ENCODE measurements around the gene ADSL. TPM values are rescaled to one million over a fixed set of nuclear protein-coding genes. Genes with fewer than 3 reads are reported as not detected.

Gene ADSL
- total and polyA plus RNA-seq, 2 donors = 58.0 to 104 TPM

- Histone ChIP-seq H3K27ac (ENCODE audit: low read depth in 1 of 2, low read length in 1 of 2) (no peak overlapping the region), H3K4me3 (ENCODE audit: low read length in 2 of 2) (no peak overlapping the region), H3K4me1 (ENCODE audit: control insufficient read depth in 2 of 2, insufficient read depth in 2 of 2, low read length in 2 of 2) (peaks cover 0 to 24% of the 10 kb centered on the region in 2 donors), H3K27me3 (ENCODE audit: control insufficient read depth in 2 of 2, insufficient read depth in 1 of 2, low read length in 1 of 2) (no peaks in the 10 kb centered on the region), H3K36me3 (ENCODE audit: control insufficient read depth in 2 of 2, insufficient read depth in 2 of 2, low read length in 1 of 2) (peaks cover 99 to 100% of the 10 kb centered on the region in 2 donors), H3K9me3 (ENCODE audit: control insufficient read depth in 2 of 2, insufficient read depth in 1 of 2, low read length in 1 of 2) (no peaks in the 10 kb centered on the region)
- no peak for DNase-seq (ENCODE audit: low read depth in 6 of 9, low spot score in 9 of 9)
- WGBS = 97% methylated on average over 5 of the region's 5 CpGs
Measured at GRCh38 chr22:40425082-40425481, 78.8 kb downstream of the ADSL start.

GRCh38 chr22:40426594-40427333, 80.5 kb downstream of the ADSL start:
- Histone ChIP-seq H3K9me3 (ENCODE audit: control insufficient read depth in 2 of 2, insufficient read depth in 1 of 2, low read length in 1 of 2) (no peaks in the 10 kb centered on the region), H3K27ac (ENCODE audit: low read depth in 1 of 2, low read length in 1 of 2) (no peak overlapping the region)
- WGBS = 97% methylated on average over 9 of the region's 9 CpGs

GRCh38 chr22:40428796-40429195, 82.5 kb downstream of the ADSL start:
- no peaks in the 10 kb centered on the region for H3K9me3 ChIP-seq (ENCODE audit: control insufficient read depth in 2 of 2, insufficient read depth in 1 of 2, low read length in 1 of 2)
- H3K4me1 ChIP-seq (ENCODE audit: control insufficient read depth in 2 of 2, insufficient read depth in 2 of 2, low read length in 2 of 2) = peaks cover 0 to 16% of the 10 kb centered on the region in 2 donors
- H3K36me3 ChIP-seq (ENCODE audit: control insufficient read depth in 2 of 2, insufficient read depth in 2 of 2, low read length in 1 of 2) = peaks cover 73 to 93% of the 10 kb centered on the region in 2 donors
- no peak for DNase-seq (ENCODE audit: low read depth in 6 of 9, low spot score in 9 of 9)
- no peaks in the 10 kb centered on the region for H3K27me3 ChIP-seq (ENCODE audit: control insufficient read depth in 2 of 2, insufficient read depth in 1 of 2, low read length in 1 of 2)
- no peak overlapping the region for H3K27ac ChIP-seq (ENCODE audit: low read depth in 1 of 2, low read length in 1 of 2)
- no peak overlapping the region for H3K4me3 ChIP-seq (ENCODE audit: low read length in 2 of 2)
- 97% methylated on average over 4 of the region's 4 CpGs for WGBS

More at GRCh38 chr22:40426594-40427333, 80.5 kb downstream of the ADSL start:
- no peak for DNase-seq (ENCODE audit: low read depth in 6 of 9, low spot score in 9 of 9)
- no peak overlapping the region for H3K4me3 ChIP-seq (ENCODE audit: low read length in 2 of 2)
- H3K27me3 ChIP-seq (ENCODE audit: control insufficient read depth in 2 of 2, insufficient read depth in 1 of 2, low read length in 1 of 2) = no peaks in the 10 kb centered on the region
- H3K36me3 ChIP-seq (ENCODE audit: control insufficient read depth in 2 of 2, insufficient read depth in 2 of 2, low read length in 1 of 2) = peaks cover 89 to 97% of the 10 kb centered on the region in 2 donors
- H3K4me1 ChIP-seq (ENCODE audit: control insufficient read depth in 2 of 2, insufficient read depth in 2 of 2, low read length in 2 of 2) = peaks cover 0 to 28% of the 10 kb centered on the region in 2 donors

DNA sequence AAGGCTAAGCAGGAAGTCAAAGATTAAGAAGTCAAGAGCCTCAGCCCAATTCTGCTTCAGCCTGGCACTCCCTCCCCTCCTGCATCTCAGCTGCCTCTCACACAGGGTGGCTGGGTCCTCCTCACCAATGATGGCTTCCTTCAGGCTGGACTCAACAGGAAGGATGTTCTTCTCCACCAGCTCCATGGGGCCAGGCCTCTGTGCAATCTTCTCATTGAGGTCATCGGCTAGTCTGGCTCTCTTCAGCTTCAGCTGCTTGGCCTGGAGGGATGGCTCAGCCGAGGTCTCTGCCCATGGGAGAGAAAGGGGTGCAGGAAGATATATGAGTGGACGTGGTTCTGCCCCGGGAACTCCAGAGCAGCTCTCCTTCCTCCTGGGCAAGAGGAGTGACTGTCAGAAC, 83.2 kb downstream of the ADSL start:
- H3K4me3 ChIP-seq (ENCODE audit: low read length in 2 of 2) = no peak overlapping the region
- no peaks in the 10 kb centered on the region for H3K27me3 ChIP-seq (ENCODE audit: control insufficient read depth in 2 of 2, insufficient read depth in 1 of 2, low read length in 1 of 2)
- DNase-seq (ENCODE audit: low read depth in 6 of 9, low spot score in 9 of 9) = no peak
- peaks cover 0 to 12% of the 10 kb centered on the region in 2 donors for H3K4me1 ChIP-seq (ENCODE audit: control insufficient read depth in 2 of 2, insufficient read depth in 2 of 2, low read length in 2 of 2)
- no peaks in the 10 kb centered on the region for H3K9me3 ChIP-seq (ENCODE audit: control insufficient read depth in 2 of 2, insufficient read depth in 1 of 2, low read length in 1 of 2)
- H3K27ac ChIP-seq (ENCODE audit: low read depth in 1 of 2, low read length in 1 of 2) = no peak overlapping the region
- peaks cover 70 to 93% of the 10 kb centered on the region in 2 donors for H3K36me3 ChIP-seq (ENCODE audit: control insufficient read depth in 2 of 2, insufficient read depth in 2 of 2, low read length in 1 of 2)
- 97% methylated on average over 4 of the region's 4 CpGs for WGBS

DNA sequence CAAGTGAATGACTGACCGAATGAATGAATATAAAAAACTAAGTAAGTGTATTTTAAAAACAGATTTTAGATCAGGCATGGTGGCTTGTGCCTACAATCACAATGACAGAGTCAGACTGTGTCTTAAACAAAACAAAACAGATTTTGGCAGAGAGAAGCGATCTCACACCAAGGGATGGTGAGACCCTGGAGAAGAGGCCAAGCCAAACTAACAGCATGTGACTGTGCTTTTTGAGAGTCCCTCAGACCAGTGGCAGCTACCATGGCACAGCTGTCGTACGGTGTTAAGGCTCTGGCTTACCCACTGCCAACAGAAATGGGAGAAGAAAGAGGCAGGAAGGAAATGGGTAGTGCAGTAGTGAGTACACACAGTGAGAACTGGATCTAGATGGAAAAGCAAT, 84.7 kb downstream of the ADSL start:
- Histone ChIP-seq H3K36me3 (ENCODE audit: control insufficient read depth in 2 of 2, insufficient read depth in 2 of 2, low read length in 1 of 2) (peaks cover 58 to 88% of the 10 kb centered on the region in 2 donors), H3K9me3 (ENCODE audit: control insufficient read depth in 2 of 2, insufficient read depth in 1 of 2, low read length in 1 of 2) (no peaks in the 10 kb centered on the region), H3K27ac (ENCODE audit: low read depth in 1 of 2, low read length in 1 of 2) (no peak overlapping the region), H3K4me1 (ENCODE audit: control insufficient read depth in 2 of 2, insufficient read depth in 2 of 2, low read length in 2 of 2) (peaks cover 1 to 25% of the 10 kb centered on the region in 2 donors), H3K4me3 (ENCODE audit: low read length in 2 of 2) (no peak overlapping the region), H3K27me3 (ENCODE audit: control insufficient read depth in 2 of 2, insufficient read depth in 1 of 2, low read length in 1 of 2) (no peaks in the 10 kb centered on the region)
- no peak for DNase-seq (ENCODE audit: low read depth in 6 of 9, low spot score in 9 of 9)
- 68% methylated on average over 4 of the region's 4 CpGs for WGBS

DNA sequence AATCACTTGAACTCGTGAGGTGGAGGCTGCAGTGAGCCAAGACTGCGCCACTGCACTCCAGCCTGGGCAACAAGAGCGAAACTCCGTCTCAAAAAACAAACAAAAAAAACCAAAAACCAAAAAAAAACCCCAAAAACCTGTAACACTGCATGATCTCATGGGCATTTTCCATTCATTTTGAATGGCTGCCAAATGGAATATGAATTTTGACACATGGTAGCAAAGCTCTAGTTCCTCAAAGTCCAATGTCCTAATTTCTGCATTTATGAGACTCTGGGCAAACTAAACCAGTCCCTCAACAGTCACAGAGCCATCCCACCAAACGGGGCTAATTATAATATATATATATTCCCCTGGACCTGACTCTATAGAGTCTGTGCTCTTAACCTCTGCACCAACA, 85.9 kb downstream of the ADSL start:
- H3K4me3 ChIP-seq (ENCODE audit: low read length in 2 of 2) = no peak overlapping the region
- H3K36me3 ChIP-seq (ENCODE audit: control insufficient read depth in 2 of 2, insufficient read depth in 2 of 2, low read length in 1 of 2) = peaks cover 47 to 76% of the 10 kb centered on the region in 2 donors
- WGBS = 95% methylated on average over 5 of the region's 5 CpGs
- peaks cover 12 to 34% of the 10 kb centered on the region in 2 donors for H3K4me1 ChIP-seq (ENCODE audit: control insufficient read depth in 2 of 2, insufficient read depth in 2 of 2, low read length in 2 of 2)
- H3K9me3 ChIP-seq (ENCODE audit: control insufficient read depth in 2 of 2, insufficient read depth in 1 of 2, low read length in 1 of 2) = no peaks in the 10 kb centered on the region
- DNase-seq (ENCODE audit: low read depth in 6 of 9, low spot score in 9 of 9) = no peak
- no peaks in the 10 kb centered on the region for H3K27me3 ChIP-seq (ENCODE audit: control insufficient read depth in 2 of 2, insufficient read depth in 1 of 2, low read length in 1 of 2)
- no peak overlapping the region for H3K27ac ChIP-seq (ENCODE audit: low read depth in 1 of 2, low read length in 1 of 2)

DNA sequence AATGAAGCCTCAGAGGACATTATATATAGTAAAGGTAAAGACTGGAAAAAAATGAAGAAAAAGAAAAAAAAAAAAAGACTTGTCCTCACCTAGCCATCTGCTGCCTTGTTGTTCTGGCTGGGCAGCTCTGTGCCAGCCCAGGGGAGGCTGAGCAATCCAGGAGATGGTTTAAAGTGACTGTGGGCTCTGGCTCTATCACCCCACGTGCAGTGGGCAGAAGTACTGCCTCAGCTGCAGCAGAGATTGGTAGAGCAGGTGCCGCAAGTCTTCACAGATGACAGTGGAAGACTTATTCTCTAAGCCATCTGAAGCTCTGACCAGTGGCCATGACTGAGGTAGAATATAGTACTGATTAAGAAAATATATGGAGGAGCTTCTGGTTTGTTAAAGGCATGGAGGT, 86.3 kb downstream of the ADSL start:
- Histone ChIP-seq H3K36me3 (ENCODE audit: control insufficient read depth in 2 of 2, insufficient read depth in 2 of 2, low read length in 1 of 2) (peaks cover 42 to 71% of the 10 kb centered on the region in 2 donors), H3K27me3 (ENCODE audit: control insufficient read depth in 2 of 2, insufficient read depth in 1 of 2, low read length in 1 of 2) (no peaks in the 10 kb centered on the region), H3K4me3 (ENCODE audit: low read length in 2 of 2) (no peak overlapping the region), H3K9me3 (ENCODE audit: control insufficient read depth in 2 of 2, insufficient read depth in 1 of 2, low read length in 1 of 2) (no peaks in the 10 kb centered on the region), H3K27ac (ENCODE audit: low read depth in 1 of 2, low read length in 1 of 2) (no peak overlapping the region), H3K4me1 (ENCODE audit: control insufficient read depth in 2 of 2, insufficient read depth in 2 of 2, low read length in 2 of 2) (peaks cover 14 to 36% of the 10 kb centered on the region in 2 donors)
- WGBS = 98% methylated on average over 2 of the region's 2 CpGs
- DNase-seq (ENCODE audit: low read depth in 6 of 9, low spot score in 9 of 9) = no peak

- Histone ChIP-seq H3K4me1 (ENCODE audit: control insufficient read depth in 2 of 2, insufficient read depth in 2 of 2, low read length in 2 of 2) (peaks cover 14 to 42% of the 10 kb centered on the region in 2 donors), H3K9me3 (ENCODE audit: control insufficient read depth in 2 of 2, insufficient read depth in 1 of 2, low read length in 1 of 2) (no peaks in the 10 kb centered on the region), H3K36me3 (ENCODE audit: control insufficient read depth in 2 of 2, insufficient read depth in 2 of 2, low read length in 1 of 2) (peaks cover 33 to 62% of the 10 kb centered on the region in 2 donors), H3K27me3 (ENCODE audit: control insufficient read depth in 2 of 2, insufficient read depth in 1 of 2, low read length in 1 of 2) (no peaks in the 10 kb centered on the region), H3K27ac (ENCODE audit: low read depth in 1 of 2, low read length in 1 of 2) (no peak overlapping the region), H3K4me3 (ENCODE audit: low read length in 2 of 2) (no peak overlapping the region)
- no peak for DNase-seq (ENCODE audit: low read depth in 6 of 9, low spot score in 9 of 9)
- WGBS = 93% methylated on average over 3 of the region's 3 CpGs
Measured at GRCh38 chr22:40433416-40434090, 87.3 kb downstream of the ADSL start.

DNA sequence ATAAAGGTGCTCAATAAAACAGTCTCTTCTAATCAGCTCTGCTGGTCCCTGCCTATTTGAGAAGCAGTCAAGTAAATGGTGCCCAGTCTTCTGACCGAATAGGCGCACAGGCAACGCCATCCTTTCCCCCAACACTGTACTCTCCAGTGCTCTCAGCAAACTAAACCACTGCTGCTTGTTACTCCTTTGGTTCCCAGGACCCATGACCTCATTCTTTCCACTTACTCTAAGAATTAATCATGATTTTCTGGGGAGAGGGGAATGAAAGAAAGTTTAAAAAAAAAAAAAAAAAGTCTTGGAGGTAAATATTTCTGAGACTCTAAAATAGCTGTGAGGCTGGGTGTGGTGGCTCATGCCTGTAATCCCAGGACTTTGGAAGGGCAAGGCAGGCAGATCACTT, 87.8 kb downstream of the ADSL start:
- DNase-seq (ENCODE audit: low read depth in 6 of 9, low spot score in 9 of 9) = no peak
- H3K36me3 ChIP-seq (ENCODE audit: control insufficient read depth in 2 of 2, insufficient read depth in 2 of 2, low read length in 1 of 2) = peaks cover 27 to 57% of the 10 kb centered on the region in 2 donors
- 99% methylated on average over 3 of the region's 3 CpGs for WGBS
- no peaks in the 10 kb centered on the region for H3K27me3 ChIP-seq (ENCODE audit: control insufficient read depth in 2 of 2, insufficient read depth in 1 of 2, low read length in 1 of 2)
- no peak overlapping the region for H3K27ac ChIP-seq (ENCODE audit: low read depth in 1 of 2, low read length in 1 of 2)
- H3K4me3 ChIP-seq (ENCODE audit: low read length in 2 of 2) = no peak overlapping the region
- peaks cover 14 to 42% of the 10 kb centered on the region in 2 donors for H3K4me1 ChIP-seq (ENCODE audit: control insufficient read depth in 2 of 2, insufficient read depth in 2 of 2, low read length in 2 of 2)
- H3K9me3 ChIP-seq (ENCODE audit: control insufficient read depth in 2 of 2, insufficient read depth in 1 of 2, low read length in 1 of 2) = no peaks in the 10 kb centered on the region
